ENCODE measurements around the gene LMOD2.
A peak's percentile ranks its signal among the peaks of the same experiment; 100 is the strongest.
"Not testable (repeated sequence)": the region's sequence is repeated elsewhere in the genome, so short reads cannot be mapped to it uniquely, and the experiment has no call there.

LMOD2 gene

GRCh38 chr7:123627851-123628250, 27.8 kb upstream of the LMOD2 start:
- Histone ChIP-seq H3K4me2 (ENCODE audit: low read length) (no peak overlapping the region), H3K36me3 (ENCODE audit: insufficient read depth, low read length) (no peaks in the 10 kb centered on the region), H3K4me1 (ENCODE audit: control insufficient read depth, insufficient read depth, low read length) (peaks cover 2% of the 10 kb centered on the region), H3K9me3 (replicated peaks; ENCODE audit: low read length) (no peaks in the 10 kb centered on the region), H3K9ac (ENCODE audit: low read depth, low read length) (no peak overlapping the region), H3K4me3 (ENCODE audit: low read length) (no peak overlapping the region), H3K27me3 (ENCODE audit: control insufficient read depth, insufficient read depth, low read length) (no peaks in the 10 kb centered on the region)

- no peaks in the 10 kb centered on the region for H3K27me3 ChIP-seq (ENCODE audit: control insufficient read depth, insufficient read depth, low read length)
- H3K9me3 ChIP-seq (replicated peaks; ENCODE audit: low read length) = no peaks in the 10 kb centered on the region
- H3K4me3 ChIP-seq (ENCODE audit: low read length) = no peak overlapping the region
- H3K4me1 ChIP-seq (ENCODE audit: control insufficient read depth, insufficient read depth, low read length) = peaks cover 9% of the 10 kb centered on the region
- no peaks in the 10 kb centered on the region for H3K36me3 ChIP-seq (ENCODE audit: insufficient read depth, low read length)
- no peak overlapping the region for H3K9ac ChIP-seq (ENCODE audit: low read depth, low read length)
- H3K4me2 ChIP-seq (ENCODE audit: low read length) = no peak overlapping the region
These were observed 26.8 kb upstream of the LMOD2 start for GRCh38 chr7:123628829-123629228.

- Histone ChIP-seq H3K9me3 (replicated peaks; ENCODE audit: low read length) (no peaks in the 10 kb centered on the region), H3K4me2 (ENCODE audit: low read length) (no peak overlapping the region), H3K27me3 (ENCODE audit: control insufficient read depth, insufficient read depth, low read length) (no peaks in the 10 kb centered on the region), H3K9ac (ENCODE audit: low read depth, low read length) (no peak overlapping the region), H3K4me1 (ENCODE audit: control insufficient read depth, insufficient read depth, low read length) (peaks cover 14% of the 10 kb centered on the region), H3K4me3 (ENCODE audit: low read length) (no peak overlapping the region), H3K36me3 (ENCODE audit: insufficient read depth, low read length) (no peaks in the 10 kb centered on the region)
These were observed 26.4 kb upstream of the LMOD2 start for GRCh38 chr7:123629281-123629680.

DNA sequence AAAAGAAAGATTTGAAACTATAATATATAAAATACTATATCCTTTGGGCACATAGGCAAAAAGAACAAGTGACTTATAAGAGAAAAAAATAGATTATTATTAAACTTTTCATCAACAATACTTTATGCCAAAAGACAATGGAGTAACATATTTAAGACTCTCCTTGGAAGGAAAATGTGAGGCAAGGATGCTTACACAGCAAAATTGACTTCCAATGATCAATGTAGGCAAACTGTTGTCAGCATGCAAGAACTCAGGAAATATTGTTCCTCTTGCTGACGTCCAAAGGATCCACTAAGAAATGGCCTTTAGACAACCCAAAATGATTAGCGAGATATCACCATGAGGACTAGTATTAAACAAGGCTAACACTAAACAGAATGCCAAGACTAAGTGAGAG, 22.9 kb upstream of the LMOD2 start:
- no peaks in the 10 kb centered on the region for H3K27me3 ChIP-seq (ENCODE audit: control insufficient read depth, insufficient read depth, low read length)
- peaks cover 16% of the 10 kb centered on the region for H3K4me1 ChIP-seq (ENCODE audit: control insufficient read depth, insufficient read depth, low read length)
- H3K9ac ChIP-seq (ENCODE audit: low read depth, low read length) = no peak overlapping the region
- H3K36me3 ChIP-seq (ENCODE audit: insufficient read depth, low read length) = no peaks in the 10 kb centered on the region
- H3K4me2 ChIP-seq (ENCODE audit: low read length) = no peak overlapping the region
- no peaks in the 10 kb centered on the region for H3K9me3 ChIP-seq (replicated peaks; ENCODE audit: low read length)
- no peak overlapping the region for H3K4me3 ChIP-seq (ENCODE audit: low read length)

DNA sequence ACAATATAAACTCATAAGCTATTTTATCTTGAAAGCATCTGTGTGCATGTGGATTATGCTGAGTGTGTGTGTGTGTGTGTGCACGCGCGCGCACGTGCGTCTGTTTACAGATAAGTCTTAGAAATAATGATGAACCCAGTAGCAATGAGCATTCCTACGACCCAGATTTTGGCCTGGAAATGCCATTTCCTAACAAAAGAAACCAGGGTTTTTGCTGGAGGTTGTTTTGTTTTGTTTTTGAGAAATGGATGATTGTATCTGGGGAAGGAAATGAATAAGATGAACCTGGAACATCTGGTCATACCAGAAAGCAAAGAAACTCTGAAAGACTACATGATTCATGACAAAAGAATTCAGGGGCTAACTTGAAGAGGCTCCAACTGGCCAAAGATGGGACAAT, 22.1 kb upstream of the LMOD2 start:
- Histone ChIP-seq H3K4me3 (ENCODE audit: low read length) (no peak overlapping the region), H3K27me3 (ENCODE audit: control insufficient read depth, insufficient read depth, low read length) (no peaks in the 10 kb centered on the region), H3K9me3 (replicated peaks; ENCODE audit: low read length) (no peaks in the 10 kb centered on the region), H3K9ac (ENCODE audit: low read depth, low read length) (peak overlapping the region; percentile 10), H3K4me1 (ENCODE audit: control insufficient read depth, insufficient read depth, low read length) (peaks cover 16% of the 10 kb centered on the region), H3K4me2 (ENCODE audit: low read length) (peak overlapping the region; percentile 66), H3K36me3 (ENCODE audit: insufficient read depth, low read length) (no peaks in the 10 kb centered on the region)

- H3K9ac ChIP-seq (ENCODE audit: low read depth, low read length); H3K9me3 ChIP-seq (replicated peaks; ENCODE audit: low read length): not testable (repeated sequence)
These were observed 21.6 kb upstream of the LMOD2 start for GRCh38 chr7:123634011-123634573.

GRCh38 chr7:123635551-123636359, 19.9 kb upstream of the LMOD2 start:
- no peak overlapping the region for H3K4me3 ChIP-seq (ENCODE audit: low read length)
- H3K4me1 ChIP-seq (ENCODE audit: control insufficient read depth, insufficient read depth, low read length) = peaks cover 16% of the 10 kb centered on the region

More at GRCh38 chr7:123634011-123634573, 21.6 kb upstream of the LMOD2 start:
- not testable (repeated sequence) for H3K36me3 ChIP-seq (ENCODE audit: insufficient read depth, low read length); H3K4me3 ChIP-seq (ENCODE audit: low read length); H3K27me3 ChIP-seq (ENCODE audit: control insufficient read depth, insufficient read depth, low read length)
- Histone ChIP-seq H3K4me2 (ENCODE audit: low read length) (peak overlapping the region; percentile 66), H3K4me1 (ENCODE audit: control insufficient read depth, insufficient read depth, low read length) (peaks cover 16% of the 10 kb centered on the region)

DNA sequence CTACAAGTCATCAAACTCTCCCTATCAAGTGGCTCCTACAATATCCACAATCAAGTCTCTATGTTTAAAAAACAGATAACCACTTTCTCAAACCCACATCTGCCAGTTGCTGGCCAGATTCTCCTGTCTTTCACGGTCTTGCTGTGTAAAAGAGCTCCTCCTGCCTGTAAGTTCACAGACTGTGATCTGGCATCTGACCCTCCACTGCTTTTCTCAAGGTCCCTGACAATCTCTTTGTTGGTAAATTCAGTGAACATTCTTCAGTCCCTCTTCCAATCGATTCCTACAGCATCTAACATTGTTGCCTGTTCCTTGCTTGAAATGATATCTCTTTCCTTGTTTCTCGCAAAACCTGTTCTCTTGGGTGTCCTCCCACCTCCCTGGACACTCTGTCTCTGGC, 18.5 kb upstream of the LMOD2 start:
- H3K4me2 ChIP-seq (ENCODE audit: low read length) = no peak overlapping the region
- H3K27me3 ChIP-seq (ENCODE audit: control insufficient read depth, insufficient read depth, low read length) = no peaks in the 10 kb centered on the region
- no peaks in the 10 kb centered on the region for H3K36me3 ChIP-seq (ENCODE audit: insufficient read depth, low read length)
- H3K9me3 ChIP-seq (replicated peaks; ENCODE audit: low read length) = no peaks in the 10 kb centered on the region
- H3K4me3 ChIP-seq (ENCODE audit: low read length) = no peak overlapping the region
- H3K9ac ChIP-seq (ENCODE audit: low read depth, low read length) = no peak overlapping the region
- H3K4me1 ChIP-seq (ENCODE audit: control insufficient read depth, insufficient read depth, low read length) = peaks cover 16% of the 10 kb centered on the region

More at GRCh38 chr7:123635551-123636359, 19.9 kb upstream of the LMOD2 start:
- Histone ChIP-seq H3K27me3 (ENCODE audit: control insufficient read depth, insufficient read depth, low read length) (no peaks in the 10 kb centered on the region), H3K4me2 (ENCODE audit: low read length) (no peak overlapping the region), H3K36me3 (ENCODE audit: insufficient read depth, low read length) (no peaks in the 10 kb centered on the region), H3K9me3 (replicated peaks; ENCODE audit: low read length) (no peaks in the 10 kb centered on the region), H3K9ac (ENCODE audit: low read depth, low read length) (no peak overlapping the region)

- no peak overlapping the region for H3K9ac ChIP-seq (ENCODE audit: low read depth, low read length)
- H3K4me2 ChIP-seq (ENCODE audit: low read length) = no peak overlapping the region
- H3K27me3 ChIP-seq (ENCODE audit: control insufficient read depth, insufficient read depth, low read length) = no peaks in the 10 kb centered on the region
- no peak overlapping the region for H3K4me3 ChIP-seq (ENCODE audit: low read length)
- no peaks in the 10 kb centered on the region for H3K36me3 ChIP-seq (ENCODE audit: insufficient read depth, low read length)
- no peaks in the 10 kb centered on the region for H3K9me3 ChIP-seq (replicated peaks; ENCODE audit: low read length)
- peaks cover 14% of the 10 kb centered on the region for H3K4me1 ChIP-seq (ENCODE audit: control insufficient read depth, insufficient read depth, low read length)
These were observed 17.8 kb upstream of the LMOD2 start for GRCh38 chr7:123637878-123638277.

DNA sequence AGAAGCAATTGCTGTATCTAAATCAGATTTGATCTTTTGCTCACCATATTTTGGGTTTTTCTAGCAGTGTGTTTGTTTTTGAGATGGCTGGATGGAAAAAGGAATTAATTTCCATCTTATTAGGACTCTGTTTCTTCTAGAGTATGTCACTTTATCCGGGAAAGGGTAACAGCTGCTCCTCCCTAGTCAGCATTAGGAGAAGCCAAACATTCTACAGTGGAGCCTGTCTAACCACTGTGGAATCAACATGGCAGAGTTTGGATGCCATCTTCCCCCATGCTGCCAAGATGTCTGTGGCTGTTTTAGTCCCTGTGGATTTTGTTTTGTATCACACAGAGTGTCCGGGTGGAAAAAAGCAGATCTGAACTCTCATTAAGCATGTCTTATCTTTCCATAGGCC, 16.0 kb upstream of the LMOD2 start:
- H3K4me2 ChIP-seq (ENCODE audit: low read length) = no peak overlapping the region
- peaks cover 13% of the 10 kb centered on the region for H3K4me1 ChIP-seq (ENCODE audit: control insufficient read depth, insufficient read depth, low read length)

GRCh38 chr7:123640583-123640982, 15.1 kb upstream of the LMOD2 start:
- no peak overlapping the region for H3K9ac ChIP-seq (ENCODE audit: low read depth, low read length)
- H3K27me3 ChIP-seq (ENCODE audit: control insufficient read depth, insufficient read depth, low read length) = no peaks in the 10 kb centered on the region
- no peaks in the 10 kb centered on the region for H3K9me3 ChIP-seq (replicated peaks; ENCODE audit: low read length)
- no peak overlapping the region for H3K4me2 ChIP-seq (ENCODE audit: low read length)
- no peaks in the 10 kb centered on the region for H3K36me3 ChIP-seq (ENCODE audit: insufficient read depth, low read length)
- peaks cover 15% of the 10 kb centered on the region for H3K4me1 ChIP-seq (ENCODE audit: control insufficient read depth, insufficient read depth, low read length)
- no peak overlapping the region for H3K4me3 ChIP-seq (ENCODE audit: low read length)

More for the DNA sequence above, 16.0 kb upstream of the LMOD2 start:
- no peak overlapping the region for H3K4me3 ChIP-seq (ENCODE audit: low read length)
- H3K9me3 ChIP-seq (replicated peaks; ENCODE audit: low read length) = no peaks in the 10 kb centered on the region
- no peak overlapping the region for H3K9ac ChIP-seq (ENCODE audit: low read depth, low read length)
- no peaks in the 10 kb centered on the region for H3K36me3 ChIP-seq (ENCODE audit: insufficient read depth, low read length)
- H3K27me3 ChIP-seq (ENCODE audit: control insufficient read depth, insufficient read depth, low read length) = no peaks in the 10 kb centered on the region

GRCh38 chr7:123641901-123642300, 13.8 kb upstream of the LMOD2 start:
- Histone ChIP-seq H3K9ac (ENCODE audit: low read depth, low read length) (no peak overlapping the region), H3K36me3 (ENCODE audit: insufficient read depth, low read length) (no peaks in the 10 kb centered on the region), H3K9me3 (replicated peaks; ENCODE audit: low read length) (no peaks in the 10 kb centered on the region), H3K4me2 (ENCODE audit: low read length) (no peak overlapping the region), H3K4me3 (ENCODE audit: low read length) (no peak overlapping the region), H3K27me3 (ENCODE audit: control insufficient read depth, insufficient read depth, low read length) (no peaks in the 10 kb centered on the region), H3K4me1 (ENCODE audit: control insufficient read depth, insufficient read depth, low read length) (peaks cover 16% of the 10 kb centered on the region)

Measured in skeletal muscle satellite cell (primary cell).